Measurements from ENCODE around the gene TOPORS.
"Not testable (repeated sequence)": the region's sequence is repeated elsewhere in the genome, so short reads cannot be mapped to it uniquely, and the experiment has no call there.

Gene TOPORS

GRCh38 chr9:32565967-32566366 is 13.6 kb upstream of the TOPORS start:
- no peak for DNase-seq (ENCODE audit: low read depth)

- DNase-seq (ENCODE audit: low read depth), result no peak
Measured at GRCh38 chr9:32558408-32558934, 6.1 kb upstream of the TOPORS start.

GRCh38 chr9:32554591-32554990 is 2.2 kb upstream of the TOPORS start:
- no peak for DNase-seq (ENCODE audit: low read depth)

- DNase-seq (ENCODE audit: low read depth), result no peak
Measured at GRCh38 chr9:32554107-32554506, 1.7 kb upstream of the TOPORS start.

GRCh38 chr9:32551276-32552051 is 922 bp downstream of the TOPORS start:
- DNase-seq (ENCODE audit: low read depth), result no peak

GRCh38 chr9:32550562-32551275 is 1.7 kb downstream of the TOPORS start:
- DNase-seq (ENCODE audit: low read depth), result peak; percentile 91

- DNase-seq (ENCODE audit: low read depth), result no peak
Measured at GRCh38 chr9:32550150-32550561, 2.2 kb downstream of the TOPORS start.

GRCh38 chr9:32548213-32548612 is 4.2 kb downstream of the TOPORS start:
- DNase-seq (ENCODE audit: low read depth), result not testable (repeated sequence)

GRCh38 chr9:32545884-32546283 is 6.5 kb downstream of the TOPORS start:
- no peak for DNase-seq (ENCODE audit: low read depth)

- DNase-seq (ENCODE audit: low read depth), result no peak
Measured at GRCh38 chr9:32543047-32543446, 9.3 kb downstream of the TOPORS start.

GRCh38 chr9:32533816-32534215 is 18.6 kb downstream of the TOPORS start:
- DNase-seq (ENCODE audit: low read depth), result no peak

- DNase-seq (ENCODE audit: low read depth), result no peak
Measured at GRCh38 chr9:32533336-32533735, 19.1 kb downstream of the TOPORS start.

GRCh38 chr9:32526707-32527048 is 25.7 kb downstream of the TOPORS start:
- no peak for DNase-seq (ENCODE audit: low read depth)

GRCh38 chr9:32526041-32526706 is 26.2 kb downstream of the TOPORS start, which contains the start of gene RIGI:
Gene RIGI (minus strand): TSS chr9:32526196. CDS start chr9:32526166, 30 bp downstream.
- peak; percentile 63 for DNase-seq (ENCODE audit: low read depth)

GRCh38 chr9:32525709-32526030 is 26.7 kb downstream of the TOPORS start:
- DNase-seq (ENCODE audit: low read depth), result no peak

GRCh38 chr9:32524892-32525708 is 27.3 kb downstream of the TOPORS start:
- no peak for DNase-seq (ENCODE audit: low read depth)

GRCh38 chr9:32524558-32524891 is 27.9 kb downstream of the TOPORS start:
- DNase-seq (ENCODE audit: low read depth), result not testable (repeated sequence)

GRCh38 chr9:32523910-32524309 is 28.5 kb downstream of the TOPORS start:
- no peak for DNase-seq (ENCODE audit: low read depth)

GRCh38 chr9:32518276-32518675 is 34.1 kb downstream of the TOPORS start:
- DNase-seq (ENCODE audit: low read depth), result no peak

- DNase-seq (ENCODE audit: low read depth), result no peak
Measured at GRCh38 chr9:32516241-32516640, 36.1 kb downstream of the TOPORS start.

- DNase-seq (ENCODE audit: low read depth), result no peak
Measured at GRCh38 chr9:32508728-32509127, 43.7 kb downstream of the TOPORS start.

GRCh38 chr9:32503008-32503407 is 49.4 kb downstream of the TOPORS start:
- no peak for DNase-seq (ENCODE audit: low read depth)
